Measurements from ENCODE around the gene PCSK2. TPM values are rescaled to one million over a fixed set of nuclear protein-coding genes. Genes with fewer than 3 reads are reported as not detected.

Gene PCSK2
- total RNA-seq, 1 experiment from 2014 or later, result not detected

DNA sequence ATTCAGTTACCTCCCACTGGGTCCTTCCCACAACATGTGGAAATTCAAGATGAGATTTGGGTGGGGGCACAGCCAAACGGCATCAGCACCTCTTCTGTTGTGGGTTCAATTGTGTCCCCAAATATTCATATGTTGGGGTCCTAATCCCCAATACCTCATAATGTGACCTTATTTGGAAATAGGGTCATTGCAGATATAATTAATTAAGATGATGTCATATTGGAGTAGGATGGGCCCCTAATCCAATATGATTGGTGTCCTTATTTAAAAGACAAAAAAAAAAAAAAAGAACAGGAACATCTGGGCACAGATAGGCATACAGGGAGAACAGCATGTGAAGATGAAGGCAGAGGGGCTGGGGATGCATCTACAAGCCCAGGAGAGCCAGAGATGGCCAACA, 214.9 kb downstream of the PCSK2 start:
- Mint-ChIP-seq H3K27ac (ENCODE audit: unreplicated experiment) (no peak overlapping the region), H3K36me3 (ENCODE audit: insufficient read depth, unreplicated experiment) (no peaks in the 10 kb centered on the region), H3K4me3 (ENCODE audit: unreplicated experiment) (no peak overlapping the region), H3K9me3 (ENCODE audit: unreplicated experiment) (no peaks in the 10 kb centered on the region), H3K27me3 (ENCODE audit: insufficient read depth, unreplicated experiment) (no peaks in the 10 kb centered on the region), H3K4me1 (ENCODE audit: low read depth, unreplicated experiment) (peaks cover 23% of the 10 kb centered on the region)
- H3K27me3 ChIP-seq (replicated peaks; ENCODE audit: control insufficient read depth, insufficient read depth, low read length), result no peaks in the 10 kb centered on the region
- no peaks in the 10 kb centered on the region; the same call in 1 of the 2 replicates for H3K9me3 ChIP-seq
- TF ChIP-seq, protein P1, sequence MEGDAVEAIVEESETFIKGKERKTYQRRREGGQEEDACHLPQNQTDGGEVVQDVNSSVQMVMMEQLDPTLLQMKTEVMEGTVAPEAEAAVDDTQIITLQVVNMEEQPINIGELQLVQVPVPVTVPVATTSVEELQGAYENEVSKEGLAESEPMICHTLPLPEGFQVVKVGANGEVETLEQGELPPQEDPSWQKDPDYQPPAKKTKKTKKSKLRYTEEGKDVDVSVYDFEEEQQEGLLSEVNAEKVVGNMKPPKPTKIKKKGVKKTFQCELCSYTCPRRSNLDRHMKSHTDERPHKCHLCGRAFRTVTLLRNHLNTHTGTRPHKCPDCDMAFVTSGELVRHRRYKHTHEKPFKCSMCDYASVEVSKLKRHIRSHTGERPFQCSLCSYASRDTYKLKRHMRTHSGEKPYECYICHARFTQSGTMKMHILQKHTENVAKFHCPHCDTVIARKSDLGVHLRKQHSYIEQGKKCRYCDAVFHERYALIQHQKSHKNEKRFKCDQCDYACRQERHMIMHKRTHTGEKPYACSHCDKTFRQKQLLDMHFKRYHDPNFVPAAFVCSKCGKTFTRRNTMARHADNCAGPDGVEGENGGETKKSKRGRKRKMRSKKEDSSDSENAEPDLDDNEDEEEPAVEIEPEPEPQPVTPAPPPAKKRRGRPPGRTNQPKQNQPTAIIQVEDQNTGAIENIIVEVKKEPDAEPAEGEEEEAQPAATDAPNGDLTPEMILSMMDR (IDR thresholded peaks at IDR 0.05; ENCODE audit: insufficient read depth in 1 of 2, low read depth in 1 of 2, low read length in 1 of 2, severe bottlenecking in 1 of 2, unreplicated experiment in 1 of 2), result no peak
- no TSS peak for BruUV-seq (replicated peaks)
- POLR2A ChIA-PET, result no interaction called here
- intact Hi-C loops (cut with micrococcal nuclease; ENCODE audit: unreplicated experiment), result loop anchor here (10.0 kb wide), 2 partner anchors 93 to 163 kb away; partner anchors contain the start of gene BFSP1
- no peaks in the 10 kb centered on the region for H3K36me3 ChIP-seq (ENCODE audit: control insufficient read depth, insufficient read depth, low read length)
- CTCF ChIA-PET, result no interaction called here
- no peak overlapping the region for H3K4me3 ChIP-seq (ENCODE audit: low read depth, low read length)
- H3K4me1 ChIP-seq, result peaks cover 31% of the 10 kb centered on the region
- DNase-seq, result no peak

DNA sequence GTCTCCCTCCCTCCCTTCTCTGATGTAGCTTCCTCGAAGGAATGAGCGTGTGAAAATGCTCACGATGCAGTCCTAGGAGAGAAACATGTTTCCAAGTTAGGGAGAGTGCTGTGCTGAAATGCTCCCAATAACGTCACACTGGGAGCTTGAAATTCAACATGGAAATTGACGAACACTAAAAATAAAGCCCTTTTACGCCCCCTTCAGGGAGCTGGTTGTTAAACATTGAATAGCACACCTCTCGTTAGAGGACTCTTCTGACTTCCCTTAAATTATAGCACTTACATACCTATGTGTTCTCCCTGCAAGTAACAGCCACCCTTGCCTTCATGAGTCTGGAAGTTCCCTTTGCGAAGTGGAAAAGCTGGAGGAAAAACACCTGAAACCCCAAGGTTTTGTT, 215.7 kb downstream of the PCSK2 start:
- Histone ChIP-seq H3K4me1 (peaks cover 31% of the 10 kb centered on the region), H3K9me3 (no peaks in the 10 kb centered on the region; the same call in 1 of the 2 replicates), H3K36me3 (ENCODE audit: control insufficient read depth, insufficient read depth, low read length) (no peaks in the 10 kb centered on the region), H3K27me3 (replicated peaks; ENCODE audit: control insufficient read depth, insufficient read depth, low read length) (no peaks in the 10 kb centered on the region), H3K4me3 (ENCODE audit: low read depth, low read length) (no peak overlapping the region)
- Mint-ChIP-seq H3K4me1 (ENCODE audit: low read depth, unreplicated experiment) (peaks cover 23% of the 10 kb centered on the region), H3K9me3 (ENCODE audit: unreplicated experiment) (no peaks in the 10 kb centered on the region), H3K27me3 (ENCODE audit: insufficient read depth, unreplicated experiment) (no peaks in the 10 kb centered on the region), H3K36me3 (ENCODE audit: insufficient read depth, unreplicated experiment) (no peaks in the 10 kb centered on the region), H3K4me3 (ENCODE audit: unreplicated experiment) (no peak overlapping the region), H3K27ac (ENCODE audit: unreplicated experiment) (no peak overlapping the region)
- CTCF ChIA-PET, result interaction anchor here (1.1 kb wide), 1 partner anchor 10 kb away, joined by 4 read pairs; no protein-coding TSS in a partner anchor
- TF ChIP-seq, protein P1 (IDR thresholded peaks at IDR 0.05; ENCODE audit: insufficient read depth in 1 of 2, low read depth in 1 of 2, low read length in 1 of 2, severe bottlenecking in 1 of 2, unreplicated experiment in 1 of 2), result peak in 1 of 2 experiments; percentile 18
- POLR2A ChIA-PET, result no interaction called here
- BruUV-seq (replicated peaks), result no TSS peak
- DNase-seq, result peak in 1 of 2 experiments; percentile 27
- intact Hi-C loops (cut with micrococcal nuclease; ENCODE audit: unreplicated experiment), result loop anchor here (10.0 kb wide), 2 partner anchors 92 to 162 kb away; partner anchors contain the start of gene BFSP1

DNA sequence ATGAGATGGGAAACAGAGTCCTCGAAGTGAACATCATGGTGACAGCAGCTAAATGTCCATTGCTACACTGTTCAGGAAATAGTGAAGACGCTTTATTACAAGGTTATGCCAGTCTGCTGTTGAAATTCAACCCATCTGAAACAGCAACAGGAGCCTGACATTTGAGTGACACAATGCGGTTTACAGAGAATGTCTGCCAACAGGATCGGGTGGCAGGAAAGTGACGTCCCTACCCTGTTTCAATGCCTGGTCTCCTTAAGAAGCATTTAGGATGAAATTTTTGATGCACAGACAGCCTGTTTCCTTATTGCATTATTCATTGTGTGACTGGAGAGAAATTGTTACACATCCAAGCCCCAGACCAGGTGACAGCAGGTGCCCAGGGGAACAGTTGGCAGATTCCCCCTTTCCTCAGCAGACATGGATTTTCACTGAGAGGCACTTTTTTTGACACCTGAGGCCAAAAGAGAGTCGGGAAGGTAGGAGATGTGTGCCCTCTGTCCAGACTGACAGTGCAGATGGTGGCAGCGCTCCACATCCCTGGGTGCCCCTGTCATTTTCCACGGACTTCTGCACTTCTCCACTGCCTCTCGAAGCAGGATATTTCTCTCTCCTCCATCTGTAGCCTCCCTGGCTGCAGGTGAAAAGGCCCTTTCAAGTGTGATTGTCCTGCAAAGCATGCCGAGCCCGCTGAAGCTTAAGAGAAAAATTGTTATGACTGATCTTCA, 216.5 kb downstream of the PCSK2 start:
- ChIA-PET POLR2A (no interaction called here), CTCF (interaction anchor here (1.1 kb wide), 1 partner anchor 10 kb away, joined by 4 read pairs; no protein-coding TSS in a partner anchor)
- no peaks in the 10 kb centered on the region for H3K36me3 ChIP-seq (ENCODE audit: control insufficient read depth, insufficient read depth, low read length)
- DNase-seq, result no peak
- H3K27me3 ChIP-seq (replicated peaks; ENCODE audit: control insufficient read depth, insufficient read depth, low read length), result no peaks in the 10 kb centered on the region
- Mint-ChIP-seq H3K27me3 (ENCODE audit: insufficient read depth, unreplicated experiment) (no peaks in the 10 kb centered on the region), H3K36me3 (ENCODE audit: insufficient read depth, unreplicated experiment) (no peaks in the 10 kb centered on the region), H3K9me3 (ENCODE audit: unreplicated experiment) (no peaks in the 10 kb centered on the region), H3K4me1 (ENCODE audit: low read depth, unreplicated experiment) (peaks cover 23% of the 10 kb centered on the region), H3K4me3 (ENCODE audit: unreplicated experiment) (peak overlapping the region; percentile 16), H3K27ac (ENCODE audit: unreplicated experiment) (peak overlapping the region; percentile 24)
- TF ChIP-seq, protein P1 (IDR thresholded peaks at IDR 0.05; ENCODE audit: insufficient read depth in 1 of 2, low read depth in 1 of 2, low read length in 1 of 2, severe bottlenecking in 1 of 2, unreplicated experiment in 1 of 2), result no peak
- no peaks in the 10 kb centered on the region; the same call in 1 of the 2 replicates for H3K9me3 ChIP-seq
- intact Hi-C loops (cut with micrococcal nuclease; ENCODE audit: unreplicated experiment), result loop anchor here (10.0 kb wide), 2 partner anchors 92 to 162 kb away; partner anchors contain the start of gene BFSP1
- no peak overlapping the region for H3K4me3 ChIP-seq (ENCODE audit: low read depth, low read length)
- BruUV-seq (replicated peaks), result no TSS peak
- peaks cover 31% of the 10 kb centered on the region for H3K4me1 ChIP-seq
